DMS 273 (cell line): Measurements from ENCODE around the gene XPNPEP2.

ENCODE experiments used
- DNase-seq: peaks from one replicate; lab custom pipeline; 2025; ENCODE audit not compliant: unreplicated experiment; lab: John Stamatoyannopoulos, UW

Gene XPNPEP2

DNA sequence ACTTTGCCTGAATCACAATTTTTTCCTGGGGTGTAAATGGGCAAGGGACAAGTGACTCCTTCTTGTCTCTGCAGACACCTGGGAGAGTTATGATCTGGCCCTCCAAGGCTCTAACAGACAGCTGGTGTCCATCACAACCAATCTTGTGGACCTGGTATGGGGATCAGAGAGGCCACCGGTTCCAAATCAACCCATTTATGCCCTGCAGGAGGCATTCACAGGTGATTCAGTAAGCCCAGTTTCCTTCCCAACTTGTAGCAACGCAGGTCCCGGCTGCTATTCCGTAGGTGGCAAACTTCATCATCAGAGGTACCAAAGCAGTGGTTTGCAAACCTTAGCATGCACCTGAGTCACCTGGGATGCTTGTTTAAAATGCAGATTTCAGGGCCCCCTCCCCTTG lies 8.8 kb downstream of the XPNPEP2 start:
- DNase-seq, result no peak

DNA sequence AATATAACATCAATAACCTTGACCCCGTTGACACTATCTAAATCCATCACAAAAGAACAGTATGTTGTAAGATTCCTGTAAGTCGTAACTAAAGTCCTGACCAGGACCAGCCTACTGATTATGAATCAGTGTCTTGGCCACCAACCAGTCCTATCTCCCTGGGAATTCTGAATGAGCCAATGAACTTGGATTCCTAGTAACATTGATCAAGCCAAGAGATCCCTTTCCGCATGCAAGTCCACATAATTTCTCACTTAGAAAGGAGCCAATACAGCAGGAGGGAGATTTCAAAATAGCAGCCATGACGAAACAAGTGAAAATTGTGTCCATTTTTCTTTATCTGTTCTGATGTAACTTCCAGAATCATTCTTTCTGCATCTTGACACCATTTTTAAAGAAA lies 9.5 kb downstream of the XPNPEP2 start:
- no peak for DNase-seq

DNA sequence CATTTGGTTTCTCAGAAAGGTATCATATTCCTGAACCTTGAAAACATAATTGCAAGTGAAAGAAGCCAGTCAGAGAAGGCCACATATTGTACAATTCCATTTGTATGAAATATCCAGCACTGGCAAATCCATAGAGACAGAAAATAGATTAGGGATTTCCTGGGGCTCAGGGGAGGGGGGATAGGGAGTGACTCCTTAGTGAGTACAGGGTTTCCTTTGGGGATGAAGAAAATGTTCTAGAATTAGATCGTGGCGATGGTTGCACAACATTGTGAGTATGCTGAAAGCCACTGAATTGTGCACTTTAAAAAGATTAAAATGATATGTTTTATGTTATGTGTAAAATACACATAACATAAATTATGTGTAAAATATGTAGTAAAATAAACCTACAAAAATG lies 10.3 kb downstream of the XPNPEP2 start:
- no peak for DNase-seq

DNA sequence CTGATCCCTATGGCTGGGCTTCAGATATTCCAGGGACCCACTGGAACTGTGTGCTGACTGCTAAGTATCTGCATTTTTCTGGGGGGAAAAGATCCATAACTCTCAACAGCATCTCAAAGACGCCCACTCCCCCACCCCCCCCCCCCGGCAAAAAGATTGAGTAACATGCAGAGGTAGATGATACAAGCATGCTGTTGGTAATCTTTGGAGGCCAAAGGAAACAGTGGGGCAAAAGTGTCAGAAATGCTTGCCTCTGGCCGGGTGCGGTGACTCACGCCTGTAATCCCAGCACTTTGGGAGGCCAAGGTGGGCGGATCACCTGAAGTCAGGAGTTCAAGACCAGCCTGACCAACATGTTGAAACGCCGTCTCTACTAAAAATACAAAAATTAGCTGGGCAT lies 12.2 kb downstream of the XPNPEP2 start:
- no peak for DNase-seq

DNA sequence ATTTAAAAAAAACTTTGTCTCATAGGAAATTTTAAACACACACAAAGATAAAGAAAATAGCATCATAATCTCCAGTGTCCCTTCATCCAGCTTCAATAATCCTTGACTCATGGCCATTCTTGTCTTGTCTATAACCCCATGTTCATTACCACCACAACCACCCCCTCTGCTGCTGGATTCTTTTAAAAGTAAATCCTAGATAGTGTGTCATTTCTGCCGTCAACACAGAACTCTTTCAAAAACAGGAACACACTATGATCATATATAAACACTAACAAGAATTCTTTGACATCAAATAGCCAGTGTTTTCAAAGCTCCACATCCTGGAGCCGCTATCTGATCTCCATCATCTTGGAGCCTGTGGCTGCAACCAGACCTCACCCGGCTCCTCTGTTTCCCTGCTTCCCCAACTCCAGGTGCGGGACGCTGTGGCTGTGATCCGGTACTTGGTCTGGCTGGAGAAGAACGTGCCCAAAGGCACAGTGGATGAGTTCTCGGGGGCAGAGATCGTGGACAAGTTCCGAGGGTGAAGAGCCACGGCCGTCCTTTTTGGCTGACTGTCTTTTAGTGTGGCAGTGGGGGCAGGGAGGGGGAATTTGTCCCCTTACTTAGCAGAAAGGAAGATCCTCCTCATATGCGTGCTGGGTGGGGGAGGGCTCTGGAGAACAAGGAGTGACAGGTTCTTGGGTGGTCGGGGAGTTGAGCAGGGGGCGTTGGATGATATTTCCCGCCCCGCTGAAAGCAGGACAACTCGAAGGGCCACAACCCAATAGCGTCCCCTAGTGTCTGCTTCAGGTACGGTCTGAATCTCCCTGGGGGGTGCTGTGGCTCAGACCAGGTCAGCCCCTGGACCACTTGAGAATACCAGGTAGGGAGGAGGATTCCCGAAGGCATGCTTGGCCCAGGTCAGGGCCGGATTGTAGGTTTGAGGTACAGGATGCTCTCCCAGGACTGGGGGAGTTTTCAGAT lies 15.6 kb downstream of the XPNPEP2 start:
- no peak for DNase-seq

DNA sequence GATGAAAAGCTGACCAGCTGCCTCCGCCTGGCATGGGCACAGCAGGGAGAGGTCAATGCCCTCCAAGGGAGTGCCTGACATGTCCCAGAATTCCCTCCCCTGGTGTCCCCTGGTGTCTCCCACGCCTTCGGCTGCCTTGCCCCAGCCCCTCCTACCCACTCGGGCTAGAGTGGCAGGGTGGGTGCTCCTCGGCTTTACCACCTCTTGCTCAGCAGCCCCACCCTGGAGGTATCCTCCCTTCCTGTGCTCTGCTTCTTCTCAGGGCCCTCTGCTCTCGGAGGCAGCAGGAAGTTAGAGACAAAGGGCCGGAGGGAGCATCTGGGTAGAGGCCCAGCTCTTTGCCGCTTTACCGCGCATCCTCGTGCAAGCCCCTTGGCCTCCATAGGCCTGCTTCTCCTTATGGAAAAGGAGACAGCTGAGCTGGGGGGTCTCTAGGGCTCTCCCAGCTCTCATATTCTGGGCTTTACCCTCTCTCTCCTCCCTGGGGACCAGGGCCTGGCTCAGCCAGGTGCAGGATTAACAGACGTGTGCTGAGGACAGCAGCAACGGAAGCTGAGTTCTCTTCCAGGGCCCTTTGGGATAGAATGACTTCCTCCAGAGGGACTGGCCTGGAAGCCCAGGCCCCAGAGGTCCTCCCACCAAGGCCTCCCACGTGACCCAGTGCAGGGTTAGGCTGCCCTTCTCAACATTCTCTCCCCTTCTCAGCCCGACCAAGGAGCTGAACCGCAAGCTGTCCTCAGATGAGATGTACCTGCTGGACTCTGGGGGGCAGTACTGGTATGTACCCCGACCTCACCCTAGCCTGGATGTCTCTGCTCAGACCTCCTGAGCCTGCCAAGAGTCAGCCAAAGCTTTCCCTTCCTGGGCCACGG lies 17.2 kb downstream of the XPNPEP2 start:
- no peak for DNase-seq

DNA sequence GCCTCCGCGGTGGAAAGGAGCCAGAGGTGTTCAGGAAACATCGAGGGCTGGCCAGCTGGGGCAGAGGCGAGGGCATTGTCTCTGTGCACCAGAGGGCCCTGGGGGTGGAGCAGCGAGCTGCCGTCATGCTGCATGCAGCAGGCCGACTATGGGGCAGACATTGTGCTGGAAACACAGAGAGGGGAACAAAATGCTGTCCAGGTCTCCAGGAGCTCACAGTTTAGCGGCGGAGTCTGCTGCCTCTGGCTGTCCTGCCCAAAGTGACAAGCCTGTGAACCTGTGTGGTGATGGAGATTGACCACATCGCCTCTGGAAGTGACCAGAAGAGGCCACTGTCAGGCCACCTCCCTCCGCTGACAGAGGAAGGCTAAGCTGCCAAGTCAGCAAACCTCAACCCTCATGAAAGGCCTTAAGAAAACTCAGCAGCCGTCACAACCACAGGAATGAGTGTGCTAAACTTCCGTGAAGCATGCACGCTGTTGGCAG lies 20.8 kb downstream of the XPNPEP2 start:
- DNase-seq, result no peak

DNA sequence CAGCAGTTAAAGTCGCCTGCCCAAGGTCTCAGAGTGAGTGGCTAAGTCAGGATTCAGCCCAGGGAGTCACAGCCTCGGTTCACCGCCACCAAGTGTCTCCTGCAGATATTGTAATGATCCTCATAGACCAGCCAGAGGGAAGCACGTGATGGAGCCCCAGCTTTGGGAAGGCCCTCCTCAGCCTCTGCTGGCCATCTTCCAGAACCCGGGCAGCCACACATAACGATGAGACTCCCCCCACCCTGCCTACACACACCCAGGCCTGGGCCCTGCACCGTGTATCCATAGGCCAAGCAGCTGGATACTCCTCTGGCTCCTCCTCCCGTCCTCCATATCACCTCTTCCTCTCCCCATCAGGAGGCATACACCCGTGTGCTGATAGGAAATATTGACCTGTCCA lies 21.4 kb downstream of the XPNPEP2 start:
- DNase-seq, result no peak

DNA sequence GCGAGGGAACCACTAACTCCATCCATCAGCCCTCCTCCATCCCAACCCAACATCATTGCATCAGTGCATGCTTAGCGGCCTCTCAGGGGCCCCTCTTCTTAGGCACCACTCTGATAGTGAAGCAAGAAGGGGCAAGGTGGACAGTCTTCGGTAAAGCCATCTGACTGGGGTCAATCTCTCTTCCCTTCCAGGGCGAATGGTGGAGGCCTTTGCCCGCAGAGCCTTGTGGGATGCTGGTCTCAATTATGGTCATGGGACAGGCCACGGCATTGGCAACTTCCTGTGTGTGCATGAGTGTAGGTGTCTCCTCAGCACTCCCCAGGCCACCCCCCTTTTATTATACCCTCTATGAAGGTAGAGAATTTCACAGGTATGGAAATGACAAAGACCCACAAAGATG lies 22.2 kb downstream of the XPNPEP2 start:
- no peak for DNase-seq

DNA sequence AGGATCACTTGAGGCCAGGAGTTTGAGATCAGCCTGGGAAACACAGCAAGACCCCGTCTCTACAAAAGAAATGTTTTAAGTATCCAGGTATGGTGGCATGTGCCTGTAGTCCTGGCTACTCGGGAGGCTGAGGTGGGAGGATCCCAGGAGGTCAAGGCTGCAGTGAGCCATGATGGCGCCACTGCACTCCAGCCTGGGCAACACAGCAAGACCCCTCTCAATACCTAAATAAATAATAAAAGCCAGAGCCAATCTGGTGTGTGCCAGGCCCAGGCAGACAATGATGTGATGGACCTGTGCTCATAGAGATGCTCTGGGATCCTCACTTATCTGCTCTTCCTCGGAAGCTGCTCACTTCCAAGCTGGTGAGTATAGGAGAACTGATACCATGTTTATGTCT lies 22.8 kb downstream of the XPNPEP2 start:
- DNase-seq, result no peak

DNA sequence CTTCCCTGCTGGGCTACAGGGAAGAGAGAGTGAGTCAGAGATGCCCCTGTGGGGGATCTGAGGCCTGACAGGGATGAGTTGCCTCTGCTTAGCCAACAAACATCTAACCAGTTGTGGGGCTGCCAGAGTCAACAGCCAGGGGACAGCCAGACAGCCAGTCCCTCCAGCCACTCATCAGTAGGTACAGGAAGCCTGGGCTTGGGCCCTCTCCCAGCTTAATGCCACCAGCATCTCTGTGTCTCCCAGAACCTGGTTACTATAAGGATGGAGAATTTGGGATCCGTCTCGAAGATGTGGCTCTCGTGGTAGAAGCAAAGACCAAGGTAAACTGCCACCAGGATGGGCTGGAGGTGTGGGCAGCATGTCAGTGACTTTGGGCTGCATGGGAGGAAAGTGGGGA lies 23.7 kb downstream of the XPNPEP2 start:
- no peak for DNase-seq

DNA sequence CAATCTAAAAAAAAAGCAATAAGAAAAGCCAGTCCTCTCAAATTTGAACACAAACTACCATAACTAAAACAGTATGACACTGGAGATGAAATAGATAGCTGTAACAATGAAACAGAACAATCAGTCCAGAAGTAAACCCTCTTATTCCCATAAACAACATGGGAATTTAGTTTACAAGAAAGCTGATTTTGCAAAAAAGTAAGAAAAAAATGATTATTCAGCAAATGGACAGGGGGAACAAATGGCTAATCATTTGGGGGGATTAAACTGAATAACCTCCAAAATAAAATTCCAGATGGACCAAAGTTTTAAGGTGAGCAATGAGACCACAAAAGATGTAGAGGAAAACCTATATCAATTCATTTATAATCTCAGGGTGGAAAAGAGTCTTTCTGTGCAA lies 24.9 kb downstream of the XPNPEP2 start:
- DNase-seq, result no peak

DNA sequence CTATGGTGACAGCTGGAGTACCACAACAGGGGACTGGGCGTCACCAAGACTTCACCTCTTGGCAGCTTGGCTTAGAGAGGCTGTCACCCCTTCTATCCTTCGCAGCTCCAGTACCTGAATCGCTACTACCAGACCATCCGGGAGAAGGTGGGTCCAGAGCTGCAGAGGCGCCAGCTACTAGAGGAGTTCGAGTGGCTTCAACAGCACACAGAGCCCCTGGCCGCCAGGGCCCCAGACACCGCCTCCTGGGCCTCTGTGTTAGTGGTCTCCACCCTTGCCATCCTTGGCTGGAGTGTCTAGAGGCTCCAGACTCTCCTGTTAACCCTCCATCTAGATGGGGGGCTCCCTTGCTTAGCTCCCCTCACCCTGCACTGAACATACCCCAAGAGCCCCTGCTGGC lies 29.4 kb downstream of the XPNPEP2 start:
- no peak for DNase-seq

DNA sequence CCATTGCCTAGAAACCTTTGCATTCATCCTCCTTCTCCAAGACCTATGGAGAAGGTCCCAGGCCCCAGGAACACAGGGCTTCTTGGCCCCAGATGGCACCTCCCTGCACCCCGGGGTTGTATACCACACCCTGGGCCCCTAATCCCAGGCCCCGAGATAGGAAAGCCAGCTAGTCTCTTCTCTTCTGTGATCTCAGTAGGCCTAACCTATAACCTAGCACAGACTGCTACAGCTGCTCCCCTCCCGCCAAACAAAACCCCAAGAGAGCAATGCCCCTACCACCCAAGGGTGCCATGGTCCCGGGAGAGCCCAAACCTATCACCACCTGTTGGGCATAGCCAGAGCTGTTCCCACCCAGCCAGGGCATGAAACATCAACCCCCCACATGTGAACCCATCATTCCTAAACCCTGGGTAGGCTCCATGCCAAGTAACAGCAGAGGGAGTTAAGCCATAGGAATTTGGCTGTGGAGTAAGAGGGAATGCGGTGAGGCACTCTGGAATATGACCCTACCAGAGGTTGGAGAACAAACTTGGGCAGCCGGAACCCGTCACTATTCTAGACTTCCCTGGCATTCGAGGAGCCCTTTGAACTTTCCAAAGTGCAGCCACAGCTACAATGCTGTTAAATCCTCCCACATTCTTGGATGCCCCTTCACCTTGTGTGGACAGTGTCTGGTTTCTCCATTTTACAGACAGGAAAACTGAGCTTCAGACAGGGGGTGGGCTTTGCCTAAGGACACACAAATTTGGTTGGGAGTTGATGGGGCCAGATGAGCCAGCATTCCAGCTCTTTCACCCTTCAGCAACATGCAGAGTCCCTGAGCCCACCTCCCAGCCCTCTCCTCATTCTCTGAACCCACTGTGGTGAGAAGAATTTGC lies 30.0 kb downstream of the XPNPEP2 start:
- no peak for DNase-seq

DNA sequence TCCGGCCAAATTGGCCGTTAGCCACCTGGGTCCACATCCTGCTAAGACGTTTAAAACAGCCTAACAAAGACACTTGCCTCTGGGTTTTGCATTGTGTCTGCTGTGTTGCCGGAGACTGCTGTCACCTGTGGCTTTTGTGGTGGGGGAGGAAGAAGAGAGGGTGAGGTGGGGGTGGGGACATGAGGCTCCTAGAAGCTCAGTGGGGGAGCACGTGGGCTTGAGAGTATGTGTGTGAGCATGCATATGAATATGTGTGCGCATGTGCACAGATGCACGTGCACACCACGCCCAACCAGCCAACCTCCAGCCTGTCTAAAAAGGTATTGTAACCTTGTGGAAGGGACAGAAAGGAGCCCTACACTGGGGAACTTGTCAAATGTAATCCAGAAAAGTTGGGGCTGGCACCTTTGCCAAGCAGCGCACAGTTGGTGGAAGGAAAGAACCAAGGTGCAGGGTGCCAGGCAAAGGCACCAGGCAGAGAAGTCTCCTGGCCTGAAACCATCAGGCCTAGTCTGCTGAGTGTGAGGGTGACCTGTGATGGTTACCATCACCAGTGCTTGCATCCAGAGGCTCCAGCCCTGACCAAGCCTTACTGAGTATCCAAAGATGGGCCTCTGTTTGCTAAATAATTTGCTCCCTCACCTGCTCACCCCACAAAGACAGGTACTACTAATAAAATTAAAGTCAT lies 30.8 kb downstream of the XPNPEP2 start:
- no peak for DNase-seq

DNA sequence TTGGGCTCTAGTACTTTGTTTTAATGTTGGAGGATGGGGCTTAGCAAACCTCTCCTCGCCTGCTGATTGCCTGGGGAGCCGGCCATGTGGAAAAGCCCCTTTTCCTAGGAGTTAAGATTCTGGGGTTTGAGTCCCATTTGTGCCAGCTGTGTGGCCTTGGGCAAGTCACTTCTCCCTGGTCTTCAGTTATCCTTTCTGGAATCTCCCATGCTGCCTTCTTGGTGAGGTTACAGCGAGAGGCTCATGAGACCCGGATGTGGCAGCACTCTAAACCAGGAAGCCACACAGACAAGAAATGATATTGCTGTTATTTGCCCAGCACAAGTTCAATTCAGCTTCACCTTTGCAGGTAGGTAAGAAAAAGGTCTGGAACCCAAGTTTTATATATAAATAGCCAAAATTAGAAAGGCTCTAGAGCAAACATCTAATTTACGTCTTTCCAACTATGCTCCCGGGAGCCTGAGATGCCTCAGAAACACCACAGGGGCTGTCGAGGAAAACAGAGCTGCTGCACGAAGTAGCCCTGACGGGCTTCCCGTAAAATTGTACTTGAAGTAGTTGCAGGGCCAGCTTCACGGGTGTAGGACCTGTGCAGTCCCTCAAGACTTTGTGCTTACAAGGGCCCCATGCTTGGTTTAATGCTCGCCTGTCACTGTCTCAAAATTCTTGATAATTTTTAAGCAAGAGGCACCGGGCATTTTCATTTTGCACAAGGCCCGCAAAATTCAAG lies 32.7 kb downstream of the XPNPEP2 start:
- no peak for DNase-seq

DNA sequence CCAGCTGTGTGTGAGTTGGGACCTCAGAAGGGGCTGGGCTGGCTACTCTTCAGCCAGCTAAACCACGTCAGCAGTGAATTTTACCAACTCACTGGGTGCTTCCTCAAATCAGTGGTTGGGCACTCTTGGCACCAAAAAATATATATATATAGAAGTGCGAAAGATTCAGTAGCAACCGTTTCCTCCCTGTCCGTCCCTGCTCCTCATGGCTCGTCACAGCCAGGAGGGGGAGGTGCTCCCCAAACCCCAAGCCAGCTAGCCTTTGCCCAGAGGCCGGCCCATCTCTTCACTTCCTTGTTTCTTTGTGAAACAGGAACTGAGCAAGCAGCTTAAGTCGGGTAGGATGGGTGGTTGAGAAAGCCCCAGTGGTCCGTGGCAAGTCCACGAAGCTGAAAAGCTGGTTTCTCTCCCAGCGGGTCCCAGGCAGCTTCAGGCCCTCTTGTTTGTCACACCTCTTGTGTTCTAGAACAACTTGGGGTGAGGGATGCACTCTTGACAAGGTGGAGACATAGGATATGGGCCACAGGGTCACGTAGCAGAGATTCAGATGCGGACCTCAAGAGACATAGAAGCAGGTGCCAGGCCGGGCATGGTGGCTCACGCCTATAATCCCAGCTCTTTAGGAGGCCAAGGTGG lies 34.1 kb downstream of the XPNPEP2 start:
- no peak for DNase-seq

DNA sequence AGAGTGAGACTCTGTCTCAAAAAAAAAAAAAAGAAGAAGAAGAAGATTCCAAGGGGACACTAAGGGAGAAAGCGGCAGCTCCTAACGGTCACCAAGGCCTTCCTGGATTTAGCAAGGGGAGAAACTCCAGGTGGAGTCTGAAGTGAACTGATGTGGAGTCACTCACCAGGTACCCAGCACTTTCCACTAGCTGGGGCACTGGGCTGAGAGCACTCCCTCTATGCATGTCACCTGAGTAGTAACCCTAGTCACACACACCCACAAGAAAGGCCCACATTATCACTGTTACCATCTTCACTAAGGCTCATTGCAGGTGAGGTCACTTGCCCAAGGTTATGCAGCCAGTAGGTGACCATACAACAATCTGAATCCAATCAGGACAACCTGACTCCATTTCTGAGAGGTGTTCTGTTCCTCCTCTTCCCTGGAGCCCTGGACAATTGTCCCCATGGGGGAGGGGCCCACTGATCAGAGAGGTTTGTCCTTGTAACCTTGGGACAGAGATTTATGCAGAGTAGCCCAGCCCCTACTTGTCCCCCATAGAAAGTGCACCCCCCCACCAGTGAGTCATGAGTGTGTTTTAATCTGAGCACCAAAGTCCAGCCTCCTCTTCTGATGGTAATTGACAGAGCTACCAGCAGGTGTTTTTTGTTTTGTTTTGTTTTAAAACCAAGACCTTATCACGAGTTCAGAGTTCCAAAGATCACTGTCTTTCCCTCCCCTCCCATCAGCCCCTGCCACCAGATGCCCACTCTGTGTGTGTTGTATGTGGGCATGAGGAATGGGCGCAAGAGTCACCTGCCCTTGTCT lies 35.1 kb downstream of the XPNPEP2 start:
- no peak for DNase-seq
